ENCODE results near the gene ST6GALNAC6. TPM values are rescaled to one million over a fixed set of nuclear protein-coding genes. Genes with fewer than 3 reads are reported as not detected.

ST6GALNAC6 gene
- total RNA-seq, 1 donor from 2014 or later: 27.4 TPM

- peak overlapping the region; percentile 51 for H3K4me3 Mint-ChIP-seq
- peaks cover 6% of the 10 kb centered on the region for H3K36me3 Mint-ChIP-seq (ENCODE audit: low read depth)
Observed at GRCh38 chr9:127944586-127945218, 45.3 kb upstream of the ST6GALNAC6 start.

GRCh38 chr9:127943731-127944144 is 44.3 kb upstream of the ST6GALNAC6 start:
- H3K27me3 Mint-ChIP-seq (ENCODE audit: low read depth): no peaks in the 10 kb centered on the region
- DNase-seq (ENCODE audit: low read depth, low spot score): peak; percentile 79
- no peak overlapping the region for H3K27ac Mint-ChIP-seq (ENCODE audit: unreplicated experiment)
- H3K9me3 Mint-ChIP-seq: no peaks in the 10 kb centered on the region
- H3K4me3 Mint-ChIP-seq: peak overlapping the region; percentile 76
- TF ChIP-seq, protein P1, sequence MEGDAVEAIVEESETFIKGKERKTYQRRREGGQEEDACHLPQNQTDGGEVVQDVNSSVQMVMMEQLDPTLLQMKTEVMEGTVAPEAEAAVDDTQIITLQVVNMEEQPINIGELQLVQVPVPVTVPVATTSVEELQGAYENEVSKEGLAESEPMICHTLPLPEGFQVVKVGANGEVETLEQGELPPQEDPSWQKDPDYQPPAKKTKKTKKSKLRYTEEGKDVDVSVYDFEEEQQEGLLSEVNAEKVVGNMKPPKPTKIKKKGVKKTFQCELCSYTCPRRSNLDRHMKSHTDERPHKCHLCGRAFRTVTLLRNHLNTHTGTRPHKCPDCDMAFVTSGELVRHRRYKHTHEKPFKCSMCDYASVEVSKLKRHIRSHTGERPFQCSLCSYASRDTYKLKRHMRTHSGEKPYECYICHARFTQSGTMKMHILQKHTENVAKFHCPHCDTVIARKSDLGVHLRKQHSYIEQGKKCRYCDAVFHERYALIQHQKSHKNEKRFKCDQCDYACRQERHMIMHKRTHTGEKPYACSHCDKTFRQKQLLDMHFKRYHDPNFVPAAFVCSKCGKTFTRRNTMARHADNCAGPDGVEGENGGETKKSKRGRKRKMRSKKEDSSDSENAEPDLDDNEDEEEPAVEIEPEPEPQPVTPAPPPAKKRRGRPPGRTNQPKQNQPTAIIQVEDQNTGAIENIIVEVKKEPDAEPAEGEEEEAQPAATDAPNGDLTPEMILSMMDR (conservative IDR thresholded peaks at IDR 0.05): peak; percentile 84
- H3K4me1 Mint-ChIP-seq: peaks cover 29% of the 10 kb centered on the region
- peaks cover 6% of the 10 kb centered on the region for H3K36me3 Mint-ChIP-seq (ENCODE audit: low read depth)

More at GRCh38 chr9:127944586-127945218, 45.3 kb upstream of the ST6GALNAC6 start:
- Mint-ChIP-seq H3K4me1 (peaks cover 32% of the 10 kb centered on the region), H3K27me3 (ENCODE audit: low read depth) (no peaks in the 10 kb centered on the region), H3K9me3 (no peaks in the 10 kb centered on the region), H3K27ac (ENCODE audit: unreplicated experiment) (no peak overlapping the region)
- TF ChIP-seq, protein P1 (conservative IDR thresholded peaks at IDR 0.05): no peak
- DNase-seq (ENCODE audit: low read depth, low spot score): no peak

- Mint-ChIP-seq H3K4me1 (peaks cover 29% of the 10 kb centered on the region), H3K9me3 (no peaks in the 10 kb centered on the region), H3K27me3 (ENCODE audit: low read depth) (no peaks in the 10 kb centered on the region), H3K27ac (ENCODE audit: unreplicated experiment) (no peak overlapping the region), H3K36me3 (ENCODE audit: low read depth) (peaks cover 6% of the 10 kb centered on the region), H3K4me3 (peak overlapping the region; percentile 61)
- DNase-seq (ENCODE audit: low read depth, low spot score): no peak
- TF ChIP-seq, protein P1 (conservative IDR thresholded peaks at IDR 0.05): no peak
Observed at GRCh38 chr9:127943011-127943662, 43.7 kb upstream of the ST6GALNAC6 start.

GRCh38 chr9:127942216-127943010 is 43.0 kb upstream of the ST6GALNAC6 start:
- TF ChIP-seq, protein P1 (conservative IDR thresholded peaks at IDR 0.05): peak; percentile 86
- H3K4me3 Mint-ChIP-seq: peak overlapping the region; percentile 61
- H3K9me3 Mint-ChIP-seq: no peaks in the 10 kb centered on the region
- peaks cover 31% of the 10 kb centered on the region for H3K4me1 Mint-ChIP-seq
- H3K27ac Mint-ChIP-seq (ENCODE audit: unreplicated experiment): no peak overlapping the region
- H3K36me3 Mint-ChIP-seq (ENCODE audit: low read depth): peaks cover 6% of the 10 kb centered on the region
- H3K27me3 Mint-ChIP-seq (ENCODE audit: low read depth): peaks cover 4% of the 10 kb centered on the region
- DNase-seq (ENCODE audit: low read depth, low spot score): peak; percentile 65

GRCh38 chr9:127941961-127942215 is 42.5 kb upstream of the ST6GALNAC6 start:
- DNase-seq (ENCODE audit: low read depth, low spot score): no peak
- TF ChIP-seq, protein P1 (conservative IDR thresholded peaks at IDR 0.05): no peak
- Mint-ChIP-seq H3K4me1 (peaks cover 31% of the 10 kb centered on the region), H3K9me3 (no peaks in the 10 kb centered on the region), H3K36me3 (ENCODE audit: low read depth) (peaks cover 6% of the 10 kb centered on the region), H3K4me3 (no peak overlapping the region), H3K27me3 (ENCODE audit: low read depth) (peaks cover 4% of the 10 kb centered on the region), H3K27ac (ENCODE audit: unreplicated experiment) (no peak overlapping the region)
